NCI-H1694 treated with DMSO at 0.1 percent for 48 hours (cell line): ENCODE measurements around the gene QSOX1.

Source experiments
- DNase-seq: peaks from one replicate; lab custom pipeline; 2025; lab: John Stamatoyannopoulos, UW

QSOX1 gene

DNA sequence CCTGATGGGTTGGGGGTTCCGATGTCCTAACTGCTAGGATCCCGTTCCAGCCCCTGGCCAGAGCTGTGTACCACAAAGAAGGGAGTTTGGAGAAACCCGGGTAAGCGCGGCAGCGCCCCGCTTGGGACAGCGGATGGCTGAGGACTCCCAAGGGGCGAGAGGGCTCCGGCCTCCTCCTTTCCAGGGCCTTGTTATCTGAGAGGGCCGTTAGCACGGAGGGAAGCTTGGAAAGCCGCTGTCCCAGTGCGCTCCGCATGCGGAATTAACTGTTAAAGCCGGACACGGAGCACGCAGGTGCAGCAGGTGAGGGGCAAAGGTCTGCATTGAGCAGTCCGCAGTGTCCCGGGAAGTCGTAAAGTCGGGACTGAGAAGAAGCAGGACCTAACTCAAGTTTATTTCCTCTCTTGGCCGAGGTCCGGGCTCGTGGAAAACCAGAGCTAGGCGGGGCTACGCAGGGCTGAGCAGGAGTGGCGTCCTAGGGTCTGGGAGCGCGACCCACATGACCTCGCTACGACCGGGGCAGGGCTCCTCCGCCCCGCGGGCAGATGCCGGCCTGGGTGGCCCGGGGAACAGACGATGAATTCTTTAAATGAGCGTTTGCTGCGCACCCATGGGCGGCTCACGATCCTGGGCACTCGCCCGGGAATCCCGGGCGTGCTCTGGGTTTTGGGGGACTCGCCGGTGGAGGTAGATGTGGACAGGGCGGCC lies 79.9 kb downstream of the QSOX1 start:
- DNase-seq, result no peak

DNA sequence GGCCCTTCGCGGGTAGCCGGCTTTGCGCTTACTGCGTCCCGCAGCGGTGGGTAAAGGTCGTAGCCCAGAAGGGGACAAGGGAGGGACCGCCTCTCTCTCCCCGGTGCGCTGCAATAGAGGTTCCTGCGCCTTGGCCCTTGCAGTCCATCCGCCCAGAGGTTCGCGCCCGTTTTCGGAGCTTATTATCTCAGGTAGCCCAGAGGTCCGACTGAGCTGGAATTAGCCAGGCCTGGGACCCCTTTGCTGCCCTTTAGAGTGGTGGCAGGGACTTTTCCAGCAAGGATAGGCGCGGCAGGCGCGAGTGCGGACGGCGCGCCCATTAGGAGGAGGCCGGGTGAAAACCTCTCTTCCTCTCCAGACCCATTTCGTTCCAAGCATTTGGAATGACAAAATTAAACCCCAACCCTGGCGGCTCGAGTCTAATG lies 80.4 kb downstream of the QSOX1 start:
- no peak for DNase-seq

DNA sequence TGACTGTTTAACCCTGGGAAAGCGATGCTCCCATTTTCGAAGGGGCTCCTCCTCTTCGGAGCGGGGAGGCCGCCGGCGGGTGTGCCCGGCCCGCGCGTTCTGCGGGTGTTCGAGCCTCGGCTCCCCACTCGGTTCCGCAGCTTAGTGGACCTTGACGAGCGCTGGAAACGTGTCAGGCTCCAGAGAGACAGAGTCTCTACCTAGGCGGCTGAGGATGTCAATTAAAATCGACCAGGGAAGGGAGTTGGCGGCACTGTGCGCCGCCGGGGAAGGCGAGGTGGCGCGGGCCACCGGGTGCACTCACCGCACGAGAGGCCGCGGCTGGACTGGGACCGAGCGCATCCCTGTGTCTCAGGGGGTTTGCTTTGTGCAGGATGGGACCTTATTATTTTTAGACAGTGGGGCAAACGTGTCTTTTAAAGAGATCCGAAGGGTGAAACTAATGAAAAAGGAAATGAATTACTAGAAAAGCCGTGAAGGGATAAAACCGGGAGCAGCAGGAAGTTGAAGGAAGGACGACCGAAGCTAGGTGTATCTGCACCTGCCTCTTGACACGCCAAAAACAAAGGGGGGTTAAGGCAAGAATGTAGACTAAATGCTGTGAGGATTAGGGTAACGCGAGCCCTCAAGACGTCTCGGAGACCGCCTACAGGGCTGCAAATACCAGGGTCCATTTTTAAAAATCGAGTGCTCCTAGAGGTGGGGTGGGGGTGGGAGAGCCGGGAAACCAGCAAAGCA lies 81.0 kb downstream of the QSOX1 start:
- DNase-seq, result no peak

DNA sequence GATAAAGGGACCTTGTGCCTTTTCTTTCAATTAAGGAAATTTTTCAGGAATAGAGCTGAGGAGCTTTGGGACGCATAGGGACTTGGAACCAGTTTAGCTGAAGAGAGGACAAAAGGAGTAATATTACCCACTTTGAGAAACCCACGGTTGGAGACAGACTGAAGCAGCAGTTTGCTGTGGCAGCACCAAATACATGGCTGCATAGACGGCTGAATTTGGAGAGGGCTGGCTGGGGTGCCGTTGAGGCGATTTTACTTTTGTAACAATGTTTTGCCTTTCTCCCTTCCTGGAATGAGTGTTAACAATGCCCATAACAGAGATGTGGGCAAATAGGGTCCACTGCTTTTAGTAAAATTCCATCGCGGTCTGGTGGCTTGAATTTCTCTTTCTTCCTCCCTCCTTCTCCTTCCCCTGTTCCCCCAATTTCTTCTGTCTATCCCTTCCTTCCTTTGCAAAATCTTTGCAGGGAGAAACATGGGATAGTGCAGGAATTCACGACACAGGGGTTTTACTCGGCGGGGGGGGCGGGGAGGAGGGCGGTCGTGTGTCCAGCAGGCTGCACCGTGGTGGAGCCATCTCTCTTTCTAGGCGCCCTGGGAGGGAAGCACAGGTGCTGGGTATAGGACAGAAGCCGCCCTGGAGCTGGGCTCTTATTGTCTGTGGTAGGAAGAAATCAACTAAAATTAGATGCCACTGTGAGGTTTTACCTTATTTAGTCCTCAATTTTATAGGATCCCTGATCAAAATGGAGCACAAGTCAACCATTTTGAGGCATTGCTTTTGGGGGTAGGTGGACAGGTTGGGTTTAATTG lies 82.2 kb downstream of the QSOX1 start:
- DNase-seq, result no peak

DNA sequence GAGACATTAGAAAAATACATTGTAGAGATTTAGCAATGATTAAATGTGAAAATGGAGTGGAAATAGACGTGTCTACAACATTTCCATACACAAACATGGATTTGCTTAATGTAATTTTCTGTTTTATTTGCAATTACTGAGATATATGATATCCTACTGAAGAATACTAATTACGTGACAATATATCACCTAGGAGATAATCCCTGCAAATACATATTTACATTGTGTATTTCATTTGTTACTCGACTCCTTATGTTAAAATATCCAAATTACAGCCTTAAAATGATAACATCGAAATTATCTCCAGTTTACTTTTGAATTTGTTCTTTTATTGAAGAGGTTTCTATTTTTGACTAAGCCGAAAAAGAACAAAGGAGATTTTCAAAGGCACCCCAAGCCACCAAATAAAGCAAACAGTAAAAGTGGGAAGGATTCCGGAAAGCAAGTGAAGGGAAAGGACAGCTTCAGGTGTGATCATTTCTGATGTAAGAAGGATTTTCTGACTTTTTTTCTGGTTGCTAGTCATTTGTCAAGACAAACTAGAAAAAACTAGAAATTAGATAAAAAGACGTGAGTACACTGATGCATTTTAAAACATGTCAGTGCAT lies 83.3 kb downstream of the QSOX1 start:
- DNase-seq, result no peak

DNA sequence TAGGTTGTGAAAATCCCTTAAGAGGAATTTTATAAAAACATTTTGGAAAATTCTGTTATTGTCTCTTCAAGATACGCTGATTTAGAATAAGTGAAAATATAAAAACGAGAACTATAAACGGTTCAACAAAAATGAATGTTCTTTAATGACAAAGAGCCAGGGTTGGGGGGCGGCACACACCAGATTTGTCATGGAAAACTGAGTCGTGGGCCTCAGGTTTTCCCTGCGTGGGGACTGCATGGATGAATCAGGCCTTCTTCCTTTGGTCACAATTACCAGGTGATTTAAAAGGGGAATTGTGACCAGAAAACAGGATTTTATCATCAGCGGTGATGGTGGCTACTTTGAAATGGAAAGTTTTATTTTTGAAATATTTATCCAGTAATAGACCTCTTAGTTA lies 84.0 kb downstream of the QSOX1 start:
- no peak for DNase-seq

DNA sequence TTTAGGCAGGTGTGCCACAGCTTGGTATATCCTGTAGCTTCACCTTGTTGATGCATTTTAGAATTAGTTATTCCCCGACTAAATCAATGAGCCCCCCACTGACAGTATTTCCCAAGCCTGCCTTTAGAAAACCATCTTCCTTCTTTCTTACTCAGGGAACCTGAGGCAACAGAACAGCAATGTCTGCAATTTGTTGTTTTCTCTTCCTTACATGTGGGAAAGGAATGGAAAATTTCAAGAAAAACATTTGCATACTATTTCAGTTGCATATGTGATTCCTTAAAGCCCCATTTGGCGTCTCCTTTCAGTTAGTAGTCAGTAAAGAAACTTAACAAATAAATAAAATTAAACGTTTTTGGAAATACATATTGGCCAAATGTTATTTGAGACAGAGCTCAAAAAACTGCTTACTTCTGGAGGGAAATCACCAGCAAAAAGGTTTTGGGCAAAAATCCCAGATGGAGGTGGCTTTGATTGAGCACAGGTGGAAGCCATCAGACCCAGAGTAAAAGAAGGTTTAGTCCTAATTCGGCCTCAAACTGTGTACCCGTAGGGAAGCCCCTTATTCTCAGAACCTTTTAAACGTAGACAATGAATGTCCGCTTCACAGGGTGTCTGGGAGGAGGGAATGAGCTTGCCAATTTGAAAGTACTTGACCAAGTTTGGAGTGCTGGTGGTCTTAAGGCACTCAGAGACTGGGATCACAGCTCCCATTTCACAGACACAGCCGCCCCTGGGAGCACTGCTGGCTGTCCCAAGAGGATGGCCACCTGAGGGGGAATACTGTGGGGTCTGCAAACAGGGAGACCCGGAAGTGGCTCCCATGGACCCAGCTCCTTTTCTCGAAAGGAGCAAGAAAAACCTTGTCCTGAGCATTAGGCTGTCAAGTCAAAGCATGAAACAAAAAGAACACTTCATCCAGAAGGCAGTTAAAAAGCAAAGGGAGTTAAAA lies 84.8 kb downstream of the QSOX1 start:
- DNase-seq, result no peak

DNA sequence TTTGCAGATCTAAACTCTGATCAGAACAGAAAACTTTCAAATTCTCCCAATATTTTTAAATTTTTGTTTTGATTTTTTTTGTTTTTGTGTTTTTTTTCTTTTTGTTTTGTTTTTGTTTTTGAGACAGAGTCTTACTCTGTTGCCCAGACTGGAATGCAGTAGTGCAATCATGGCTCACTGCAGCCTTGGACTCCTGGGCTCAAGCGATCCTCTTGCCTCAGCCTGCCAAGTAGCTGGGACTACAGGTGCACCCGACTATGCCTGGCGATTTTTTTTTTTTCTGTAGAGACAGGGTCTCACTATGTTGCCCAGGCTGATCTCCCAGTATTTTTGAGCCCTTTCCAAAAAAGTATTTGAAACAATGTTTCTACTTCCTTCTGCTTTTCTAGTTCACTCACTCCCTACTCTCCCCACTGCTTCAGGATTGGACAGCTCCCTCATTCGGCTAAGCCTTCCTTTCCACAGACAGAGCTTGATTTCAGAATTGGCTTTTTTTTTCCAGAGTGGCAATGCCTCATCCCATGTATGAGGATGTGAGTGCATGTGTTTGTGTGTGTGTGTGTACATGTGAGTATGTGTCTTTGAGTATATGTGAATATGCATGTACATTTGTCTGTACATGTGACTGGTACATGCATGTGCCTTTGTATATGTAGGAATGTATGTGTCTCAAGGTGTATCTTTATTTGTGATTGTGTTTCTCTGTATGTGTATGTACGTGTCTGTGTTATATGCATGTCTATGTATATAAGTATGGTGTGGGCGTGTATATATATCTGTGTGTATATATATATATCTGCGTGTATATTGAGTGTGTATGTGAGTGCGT lies 87.3 kb downstream of the QSOX1 start:
- no peak for DNase-seq

DNA sequence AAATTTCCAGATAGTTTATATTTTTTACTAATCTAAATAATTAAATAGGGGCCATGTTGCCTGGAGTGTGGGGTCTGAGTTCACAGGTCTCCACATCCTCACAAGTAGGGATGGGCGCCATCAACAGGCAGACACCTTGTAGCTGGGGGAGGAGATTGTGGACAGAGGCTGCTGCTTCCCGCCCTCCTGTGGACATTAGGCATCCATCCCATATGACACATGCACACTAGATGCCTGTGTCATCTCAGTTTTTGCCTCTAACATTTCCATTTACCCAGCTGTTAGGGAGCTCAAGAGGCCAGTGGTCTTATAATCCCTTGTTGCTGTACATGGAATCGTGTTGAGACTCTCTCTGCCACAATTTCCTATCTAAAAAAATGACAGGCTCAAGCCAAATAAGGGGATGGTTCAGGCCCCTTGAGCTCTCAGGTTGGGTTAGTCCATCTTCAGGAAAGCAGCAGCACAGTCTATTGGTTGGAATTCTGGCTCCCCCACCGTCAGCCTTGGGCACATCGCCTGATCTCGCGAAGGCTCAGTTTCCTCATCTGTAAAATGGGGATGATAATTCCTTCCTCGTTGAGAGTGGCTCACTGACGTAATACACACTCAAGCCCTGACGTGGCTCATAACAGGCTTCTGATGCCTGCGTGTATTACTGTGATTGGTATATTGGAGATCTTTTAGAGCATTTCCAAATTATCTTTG lies 89.0 kb downstream of the QSOX1 start:
- DNase-seq, result no peak

DNA sequence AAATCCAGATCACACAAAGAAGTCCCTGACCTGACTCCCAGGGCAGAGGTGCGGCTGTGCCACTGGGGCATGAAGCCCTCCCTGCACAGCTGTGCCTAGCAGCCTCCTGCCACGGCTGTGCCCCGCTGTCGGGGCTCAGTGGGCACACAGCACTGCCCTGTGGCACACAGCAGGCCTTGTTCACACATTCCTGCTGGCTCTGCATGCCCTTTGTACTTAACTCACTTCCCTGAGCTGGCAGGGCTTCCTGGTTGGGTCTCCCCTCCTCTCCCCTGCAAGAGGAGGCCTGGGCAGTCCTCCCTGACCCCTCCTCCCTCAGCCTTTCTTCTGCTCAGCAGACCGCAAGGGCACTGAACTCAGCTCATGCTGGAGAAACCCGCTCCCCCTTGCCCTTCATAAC lies 90.2 kb downstream of the QSOX1 start:
- no peak for DNase-seq

DNA sequence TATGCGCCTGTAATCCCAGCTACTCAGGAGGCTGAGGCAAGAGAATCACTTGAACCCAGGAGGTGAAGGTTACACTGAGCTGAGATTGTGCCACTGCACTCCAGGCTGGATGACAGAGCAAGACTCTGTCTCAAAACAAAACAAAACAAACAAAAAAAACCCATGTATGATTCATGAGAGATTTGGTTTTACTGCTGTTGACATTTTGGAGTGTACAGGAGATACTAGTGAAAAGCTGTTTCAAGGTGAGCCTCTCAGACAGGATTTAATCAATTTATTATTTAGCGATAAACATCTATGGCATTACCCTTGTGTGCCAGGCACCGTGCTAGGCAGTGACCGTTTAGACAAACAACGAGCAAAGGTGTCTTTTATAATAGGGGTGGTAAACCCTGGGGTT lies 91.9 kb downstream of the QSOX1 start:
- no peak for DNase-seq

DNA sequence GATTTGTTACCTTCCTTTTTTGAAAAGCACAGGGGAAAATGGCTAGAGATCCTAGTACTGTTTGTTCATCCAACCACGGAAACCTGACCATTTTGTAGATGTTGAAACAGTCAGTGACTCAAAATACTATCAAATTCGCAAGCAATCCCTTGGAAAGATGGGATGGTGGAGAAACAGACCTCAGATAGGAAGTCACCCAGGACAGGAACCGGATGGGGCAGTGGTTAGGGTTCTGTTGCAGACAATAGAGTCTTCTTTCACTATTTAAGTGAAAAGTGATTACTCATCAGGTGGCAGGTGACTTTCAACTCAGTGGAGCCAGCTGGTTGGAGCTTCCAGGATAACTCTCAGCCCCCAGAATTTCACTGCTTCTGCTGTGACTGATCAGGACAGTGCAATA lies 92.4 kb downstream of the QSOX1 start:
- no peak for DNase-seq

DNA sequence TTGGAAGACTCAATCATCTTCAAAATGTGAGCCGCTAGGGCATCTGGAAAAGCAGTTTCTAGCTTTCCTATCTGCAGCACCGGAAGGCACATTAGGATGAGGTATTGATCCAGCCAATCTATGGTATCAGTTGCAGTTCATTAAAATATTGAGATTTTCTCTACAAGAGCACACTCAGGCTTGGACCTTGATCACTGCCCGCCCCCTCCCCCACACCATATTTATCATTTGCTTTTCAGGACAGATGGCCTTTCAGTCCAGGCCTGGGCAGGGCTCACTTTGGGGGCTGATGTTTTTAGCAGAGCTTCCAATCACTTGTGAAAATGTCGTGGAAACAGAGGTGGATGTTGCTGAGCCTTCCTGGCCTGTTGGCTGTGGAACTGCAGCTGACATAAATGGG lies 92.9 kb downstream of the QSOX1 start:
- no peak for DNase-seq

DNA sequence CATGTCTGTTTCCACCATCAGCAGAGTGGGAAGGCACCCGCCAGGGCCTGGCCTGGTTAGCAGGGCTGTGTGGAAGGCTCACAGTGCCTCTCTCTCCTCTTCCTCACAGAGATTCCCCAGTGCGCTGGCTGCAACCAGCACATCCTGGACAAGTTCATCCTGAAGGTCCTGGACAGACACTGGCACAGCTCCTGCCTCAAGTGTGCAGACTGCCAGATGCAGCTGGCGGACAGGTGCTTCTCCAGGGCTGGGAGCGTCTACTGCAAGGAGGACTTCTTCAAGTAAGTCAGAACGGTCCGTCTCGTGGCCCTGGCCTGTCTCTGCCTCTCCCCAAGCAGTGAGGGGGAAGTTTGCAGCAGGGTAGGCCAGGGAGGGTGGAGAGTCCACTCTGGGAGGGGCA lies 93.5 kb downstream of the QSOX1 start:
- DNase-seq, result no peak

DNA sequence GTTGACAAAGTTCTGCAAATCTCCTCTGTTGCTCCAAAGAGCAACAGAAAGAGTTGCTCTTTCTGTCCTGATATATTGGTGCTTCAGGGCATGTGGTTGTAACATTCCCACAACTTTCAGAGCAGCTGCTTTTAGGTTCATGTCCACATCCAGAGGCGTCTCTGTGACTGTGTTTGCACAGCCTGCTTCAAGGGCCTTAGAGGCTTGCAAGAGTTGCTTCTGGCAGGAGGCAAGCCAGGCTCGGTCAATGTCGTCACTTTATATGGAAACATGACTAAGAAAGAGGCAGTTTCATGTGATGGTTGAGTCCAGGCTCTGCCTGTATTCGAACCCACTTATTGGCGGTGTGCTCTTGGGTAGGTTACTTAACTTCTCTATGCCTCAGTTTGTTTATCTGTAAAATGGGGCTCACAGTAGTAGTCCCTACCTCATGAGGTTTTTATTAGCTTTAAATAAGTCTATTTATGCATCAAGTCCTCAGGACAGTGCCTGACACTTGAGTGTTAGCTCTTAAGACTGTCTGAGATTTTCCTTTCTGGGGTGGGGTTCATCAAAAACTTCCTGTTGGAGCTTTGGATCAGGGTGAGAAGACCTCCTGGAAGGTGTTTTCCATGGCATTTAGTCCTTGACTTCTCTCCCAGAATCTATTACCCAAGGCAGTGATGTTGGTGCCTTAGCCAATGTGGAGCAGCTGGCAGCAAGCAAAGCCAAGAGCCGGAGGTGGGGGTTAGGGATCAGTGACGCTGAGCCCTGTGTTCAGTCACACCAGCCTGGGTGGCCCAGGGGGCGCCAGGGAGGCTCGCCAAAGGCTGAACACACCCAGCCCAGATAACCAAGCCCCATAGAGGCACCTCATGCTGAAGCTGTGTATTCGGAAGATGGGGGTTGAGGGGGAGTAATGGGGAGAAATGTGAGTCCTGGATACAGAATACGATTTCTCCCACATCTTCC lies 94.3 kb downstream of the QSOX1 start:
- peak; percentile 77 for DNase-seq

DNA sequence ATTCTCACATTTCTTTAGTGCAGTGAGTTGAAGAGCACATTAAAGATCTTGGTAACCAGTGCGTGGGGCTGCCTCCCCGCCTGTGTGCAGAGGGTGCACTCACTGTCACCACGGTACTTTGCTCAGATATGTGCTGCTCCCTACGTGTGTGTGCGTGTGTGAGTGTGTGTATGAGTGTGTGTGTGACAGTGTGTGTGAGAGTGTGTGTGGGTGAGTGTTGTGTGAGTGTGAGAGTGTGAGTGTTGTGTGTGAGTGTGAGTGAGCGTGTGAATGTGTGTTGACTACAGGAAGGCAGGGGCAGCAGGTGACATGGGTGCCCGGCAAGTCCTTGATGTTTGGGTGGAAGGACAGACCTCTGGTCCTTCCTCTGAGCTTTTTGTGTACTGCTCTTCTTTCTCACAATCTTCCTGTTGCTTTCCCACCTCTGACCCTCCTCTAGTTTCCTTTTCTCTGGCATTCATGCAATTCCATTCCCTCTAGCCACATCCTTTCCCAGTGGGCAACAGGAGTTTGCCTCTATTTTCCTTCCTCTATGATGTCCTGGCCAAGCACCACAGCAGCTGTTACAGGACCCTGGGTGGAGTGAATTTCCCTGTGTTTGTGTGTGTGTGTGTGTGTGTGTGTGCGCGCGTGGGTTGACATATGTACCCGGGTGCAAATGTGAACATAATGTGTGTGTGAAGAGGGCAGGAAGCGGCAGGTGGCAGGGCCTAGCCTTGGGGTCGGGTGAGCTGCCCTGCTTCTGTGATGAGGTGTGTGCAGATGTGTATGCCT lies 95.2 kb downstream of the QSOX1 start:
- DNase-seq, result no peak

DNA sequence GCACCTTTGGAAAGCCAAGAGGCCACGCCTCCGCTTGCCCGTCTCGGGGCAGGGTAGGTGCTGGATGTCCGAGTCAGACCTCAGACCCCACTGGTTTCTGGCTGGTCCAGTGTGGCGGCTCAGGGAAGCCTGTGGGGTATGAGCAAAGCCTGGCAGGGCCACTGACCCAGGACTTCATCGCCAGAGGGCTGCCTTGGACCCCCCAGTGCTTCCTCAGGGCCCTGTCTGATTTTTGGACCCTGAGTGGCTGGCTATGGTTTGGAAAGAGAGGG lies 95.8 kb downstream of the QSOX1 start:
- no peak for DNase-seq

DNA sequence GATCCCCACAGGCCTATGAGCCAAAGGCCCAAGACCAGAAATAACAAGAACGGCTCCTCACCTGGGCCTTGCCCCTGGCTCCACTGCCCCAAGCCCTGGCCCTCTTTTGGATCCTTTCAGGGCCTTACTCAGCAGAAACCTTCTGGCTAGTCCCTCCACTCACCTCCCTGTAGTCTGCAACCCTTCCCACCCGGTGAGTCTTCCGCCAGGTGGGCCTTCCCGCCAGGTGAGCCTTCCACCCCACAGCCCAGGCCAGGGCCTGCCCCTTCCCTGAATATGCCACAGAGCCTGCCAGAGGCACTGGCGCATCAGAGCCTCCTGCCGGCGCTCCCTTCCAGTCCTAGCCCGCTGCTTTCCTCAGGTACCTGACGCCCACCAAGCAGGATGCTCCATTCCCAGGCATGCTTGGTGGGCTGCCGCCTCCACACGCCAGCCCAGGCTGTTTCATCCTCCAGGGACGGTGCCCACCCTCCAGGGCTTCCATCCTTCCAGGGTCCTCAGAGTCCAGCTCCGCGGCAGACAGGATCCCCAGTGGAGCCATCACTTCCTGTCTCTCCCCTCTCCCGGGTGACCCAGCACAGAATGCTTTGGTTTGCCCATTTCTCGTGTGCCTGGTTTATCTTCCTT lies 96.3 kb downstream of the QSOX1 start:
- no peak for DNase-seq
